ENCODE results near the gene CIDEC.

GRCh38 chr3:9859530-9860025, 20.5 kb downstream of the CIDEC start:
- TF ChIP-seq ZNF24 (tag by site-specific recombination; IDR thresholded peaks at IDR 0.05), result no peak
- TF ChIP-seq, protein P1, sequence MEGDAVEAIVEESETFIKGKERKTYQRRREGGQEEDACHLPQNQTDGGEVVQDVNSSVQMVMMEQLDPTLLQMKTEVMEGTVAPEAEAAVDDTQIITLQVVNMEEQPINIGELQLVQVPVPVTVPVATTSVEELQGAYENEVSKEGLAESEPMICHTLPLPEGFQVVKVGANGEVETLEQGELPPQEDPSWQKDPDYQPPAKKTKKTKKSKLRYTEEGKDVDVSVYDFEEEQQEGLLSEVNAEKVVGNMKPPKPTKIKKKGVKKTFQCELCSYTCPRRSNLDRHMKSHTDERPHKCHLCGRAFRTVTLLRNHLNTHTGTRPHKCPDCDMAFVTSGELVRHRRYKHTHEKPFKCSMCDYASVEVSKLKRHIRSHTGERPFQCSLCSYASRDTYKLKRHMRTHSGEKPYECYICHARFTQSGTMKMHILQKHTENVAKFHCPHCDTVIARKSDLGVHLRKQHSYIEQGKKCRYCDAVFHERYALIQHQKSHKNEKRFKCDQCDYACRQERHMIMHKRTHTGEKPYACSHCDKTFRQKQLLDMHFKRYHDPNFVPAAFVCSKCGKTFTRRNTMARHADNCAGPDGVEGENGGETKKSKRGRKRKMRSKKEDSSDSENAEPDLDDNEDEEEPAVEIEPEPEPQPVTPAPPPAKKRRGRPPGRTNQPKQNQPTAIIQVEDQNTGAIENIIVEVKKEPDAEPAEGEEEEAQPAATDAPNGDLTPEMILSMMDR (tag by site-specific recombination; IDR thresholded peaks at IDR 0.05), result no peak
- no peak for TF ChIP-seq ZBTB10 (tag by site-specific recombination; IDR thresholded peaks at IDR 0.05)
- TF ChIP-seq ZNF549 (tag by site-specific recombination; IDR thresholded peaks at IDR 0.05), result no peak
- TF ChIP-seq GLIS2 (tag by site-specific recombination; IDR thresholded peaks at IDR 0.05), result no peak
- no peak for TF ChIP-seq ZNF19 (tag by site-specific recombination; IDR thresholded peaks at IDR 0.05; ENCODE audit: low read depth)
- no peak for TF ChIP-seq BCL11A (tag by site-specific recombination; IDR thresholded peaks at IDR 0.05; ENCODE audit: low read depth)
- no peak for TF ChIP-seq ZNF843 (tag by site-specific recombination; IDR thresholded peaks at IDR 0.05)
- TF ChIP-seq ELK4 (IDR thresholded peaks at IDR 0.05; ENCODE audit: borderline replicate concordance, low read depth, low read length), result no peak
- TF ChIP-seq, protein P2, sequence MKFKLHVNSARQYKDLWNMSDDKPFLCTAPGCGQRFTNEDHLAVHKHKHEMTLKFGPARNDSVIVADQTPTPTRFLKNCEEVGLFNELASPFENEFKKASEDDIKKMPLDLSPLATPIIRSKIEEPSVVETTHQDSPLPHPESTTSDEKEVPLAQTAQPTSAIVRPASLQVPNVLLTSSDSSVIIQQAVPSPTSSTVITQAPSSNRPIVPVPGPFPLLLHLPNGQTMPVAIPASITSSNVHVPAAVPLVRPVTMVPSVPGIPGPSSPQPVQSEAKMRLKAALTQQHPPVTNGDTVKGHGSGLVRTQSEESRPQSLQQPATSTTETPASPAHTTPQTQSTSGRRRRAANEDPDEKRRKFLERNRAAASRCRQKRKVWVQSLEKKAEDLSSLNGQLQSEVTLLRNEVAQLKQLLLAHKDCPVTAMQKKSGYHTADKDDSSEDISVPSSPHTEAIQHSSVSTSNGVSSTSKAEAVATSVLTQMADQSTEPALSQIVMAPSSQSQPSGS (tag by site-specific recombination; IDR thresholded peaks at IDR 0.05; ENCODE audit: low read depth), result no peak
